Uterus (tissue), 4 donors: ENCODE data around the gene PPM1A. TPM values are rescaled to one million over a fixed set of nuclear protein-coding genes. Genes with fewer than 3 reads are reported as not detected.

Experiments used
- DNase-seq, 2 donors: peaks; one replicate each; pipeline ENCODE4 v3.0.0-alpha.2; 2019 to 2020
- H3K27ac ChIP-seq, 2 donors: fragments of 200-600 bp; sonication (generic); 1 replicate in 1 of 2; 2 replicates in 1 of 2; pipeline ENCODE4 v1.5.1; 2016 to 2018
- H3K27me3 ChIP-seq, 2 donors: fragments of 200-600 bp; sonication (generic); one replicate each; pipeline ENCODE4 v1.5.1; 2018 to 2019; ENCODE audit warnings: control low read depth in 1 of 2
- H3K36me3 ChIP-seq, 2 donors: fragments of 200-600 bp; sonication (generic); one replicate each; pipeline ENCODE4 v1.5.1; 2019; ENCODE audit warnings: control low read depth in 1 of 2
- H3K4me1 ChIP-seq, 2 donors: fragments of 200-600 bp; sonication (generic); one replicate each; pipeline ENCODE4 v1.5.1; 2018 to 2019; ENCODE audit warnings: control low read depth in 1 of 2
- H3K4me3 ChIP-seq, 2 donors: fragments of 200-600 bp; sonication (generic); 1 replicate in 1 of 2; 2 replicates in 1 of 2; pipeline ENCODE4 v1.5.1; 2018 to 2019; ENCODE audit warnings: mild to moderate bottlenecking in 1 of 2
- H3K9me3 ChIP-seq, 2 donors: fragments of 200-600 bp; sonication (generic); one replicate each; pipeline ENCODE4 v1.5.1; 2019; ENCODE audit warnings: control low read depth in 1 of 2
- POLR2A ChIP-seq, 2 donors: fragments of 450-650 bp; IDR thresholded peaks; one replicate each; pipeline ENCODE4 v1.6.1; 2016; ENCODE audit warnings: antibody characterized with exemption in 2 of 2, mild to moderate bottlenecking in 1 of 2, moderate library complexity in 1 of 2
- intact Hi-C: fragments of 100-400 bp; cut with DNase I; formaldehyde crosslinking; loops from one replicate; pipeline ENCODE4 v1.15.1; 2023; ENCODE audit warnings: low total_unique reads
- total RNA-seq, 4 donors: library from RNA; depleted of rRNA in 3 of 4; stranded (reverse); fragments of >200 nt in 3 of 4; gene quantifications; one replicate each; pipeline versions ENCODE4 v1.1.0 to v1.2.4, GENCODE V29; 2014 to 2023
- TF ChIP-seq, protein P1 (sequence below), 4 experiments: fragments of 200-600 bp in 2 of 4; fragments of 450-650 bp in 2 of 4; sonication (generic) in 2 of 4; IDR thresholded peaks; one replicate each; pipeline ENCODE4 v1.5.1; 2016 to 2019; ENCODE audit warnings: antibody characterized with exemption in 4 of 4, mild to moderate bottlenecking in 2 of 4, moderate library complexity in 1 of 4
- donor health status: DM: yes; HTN: yes; CAD: no.

The PPM1A gene
- total RNA-seq, 4 donors from 2014 or later, result 32.0 to 77.1 (median 52.8) TPM

- intact Hi-C loops, result no loop called here
- Histone ChIP-seq H3K27me3 (no peaks in the 10 kb centered on the region), H3K27ac (no peak overlapping the region), H3K4me3 (no peak overlapping the region), H3K36me3 (no peaks in the 10 kb centered on the region), H3K4me1 (no peaks in the 10 kb centered on the region), H3K9me3 (no peaks in the 10 kb centered on the region)
- no peak for DNase-seq
- TF ChIP-seq, protein P1, sequence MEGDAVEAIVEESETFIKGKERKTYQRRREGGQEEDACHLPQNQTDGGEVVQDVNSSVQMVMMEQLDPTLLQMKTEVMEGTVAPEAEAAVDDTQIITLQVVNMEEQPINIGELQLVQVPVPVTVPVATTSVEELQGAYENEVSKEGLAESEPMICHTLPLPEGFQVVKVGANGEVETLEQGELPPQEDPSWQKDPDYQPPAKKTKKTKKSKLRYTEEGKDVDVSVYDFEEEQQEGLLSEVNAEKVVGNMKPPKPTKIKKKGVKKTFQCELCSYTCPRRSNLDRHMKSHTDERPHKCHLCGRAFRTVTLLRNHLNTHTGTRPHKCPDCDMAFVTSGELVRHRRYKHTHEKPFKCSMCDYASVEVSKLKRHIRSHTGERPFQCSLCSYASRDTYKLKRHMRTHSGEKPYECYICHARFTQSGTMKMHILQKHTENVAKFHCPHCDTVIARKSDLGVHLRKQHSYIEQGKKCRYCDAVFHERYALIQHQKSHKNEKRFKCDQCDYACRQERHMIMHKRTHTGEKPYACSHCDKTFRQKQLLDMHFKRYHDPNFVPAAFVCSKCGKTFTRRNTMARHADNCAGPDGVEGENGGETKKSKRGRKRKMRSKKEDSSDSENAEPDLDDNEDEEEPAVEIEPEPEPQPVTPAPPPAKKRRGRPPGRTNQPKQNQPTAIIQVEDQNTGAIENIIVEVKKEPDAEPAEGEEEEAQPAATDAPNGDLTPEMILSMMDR (IDR thresholded peaks at IDR 0.05), result no peak
- TF ChIP-seq POLR2A (IDR thresholded peaks at IDR 0.05), result no peak
Measured at GRCh38 chr14:60206249-60206670, 42.8 kb upstream of the PPM1A start.

DNA sequence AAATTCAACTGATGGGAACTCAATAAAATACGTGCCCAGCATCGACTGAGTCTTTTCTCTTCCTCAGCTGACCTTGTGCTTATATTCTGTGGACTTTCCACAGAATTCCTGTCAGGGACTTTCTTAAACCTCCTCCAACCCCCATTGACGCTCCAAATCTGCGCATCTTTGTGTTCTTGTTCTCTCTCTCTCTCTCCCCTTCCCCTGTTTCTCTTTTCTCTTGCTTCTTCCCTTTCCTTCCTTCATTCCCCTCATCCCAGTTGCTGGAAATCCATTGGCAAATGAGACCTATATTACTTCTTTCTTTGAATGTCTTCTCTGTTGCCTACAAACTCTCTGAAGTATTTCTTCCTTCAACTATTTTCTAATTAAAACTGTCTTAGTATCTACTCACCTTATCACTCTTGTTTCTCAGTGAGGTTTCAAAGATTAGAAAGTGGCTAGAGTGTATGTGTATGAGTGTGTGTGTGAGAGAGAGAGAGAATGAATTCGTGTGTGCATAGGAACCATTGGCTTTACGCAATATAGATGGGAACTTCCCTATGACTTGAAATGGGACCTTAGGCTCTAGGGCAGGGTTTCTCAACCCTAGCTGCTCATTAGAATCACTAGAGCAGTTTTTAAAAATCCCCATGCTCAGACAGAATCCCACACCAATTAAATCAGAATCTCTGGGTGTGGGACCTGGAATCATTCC, 42.0 kb upstream of the PPM1A start:
- TF ChIP-seq, protein P1 (IDR thresholded peaks at IDR 0.05), result no peak
- no peak for TF ChIP-seq POLR2A (IDR thresholded peaks at IDR 0.05)
- DNase-seq, result no peak
- no peaks in the 10 kb centered on the region for H3K36me3 ChIP-seq

GRCh38 chr14:60210703-60211102, 38.3 kb upstream of the PPM1A start:
- H3K4me3 ChIP-seq, result no peak overlapping the region
- no peak for DNase-seq
- H3K4me1 ChIP-seq, result no peaks in the 10 kb centered on the region
- no peaks in the 10 kb centered on the region for H3K27me3 ChIP-seq
- no peaks in the 10 kb centered on the region for H3K36me3 ChIP-seq
- intact Hi-C loops, result no loop called here
- no peak overlapping the region for H3K27ac ChIP-seq
- no peak for TF ChIP-seq POLR2A (IDR thresholded peaks at IDR 0.05)
- TF ChIP-seq, protein P1 (IDR thresholded peaks at IDR 0.05), result no peak
- H3K9me3 ChIP-seq, result no peaks in the 10 kb centered on the region

More for the DNA sequence above, 42.0 kb upstream of the PPM1A start:
- no peaks in the 10 kb centered on the region for H3K4me1 ChIP-seq
- H3K27ac ChIP-seq, result no peak overlapping the region
- no peak overlapping the region for H3K4me3 ChIP-seq
- intact Hi-C loops, result no loop called here
- no peaks in the 10 kb centered on the region for H3K27me3 ChIP-seq
- H3K9me3 ChIP-seq, result no peaks in the 10 kb centered on the region

GRCh38 chr14:60211153-60211552, 37.9 kb upstream of the PPM1A start:
- Histone ChIP-seq H3K4me1 (peaks cover 0 to 3% of the 10 kb centered on the region in 2 donors), H3K9me3 (no peaks in the 10 kb centered on the region), H3K27me3 (no peaks in the 10 kb centered on the region), H3K4me3 (no peak overlapping the region), H3K36me3 (no peaks in the 10 kb centered on the region), H3K27ac (no peak overlapping the region)
- TF ChIP-seq, protein P1 (IDR thresholded peaks at IDR 0.05), result no peak
- TF ChIP-seq POLR2A (IDR thresholded peaks at IDR 0.05), result no peak
- DNase-seq, result no peak
- intact Hi-C loops, result no loop called here

DNA sequence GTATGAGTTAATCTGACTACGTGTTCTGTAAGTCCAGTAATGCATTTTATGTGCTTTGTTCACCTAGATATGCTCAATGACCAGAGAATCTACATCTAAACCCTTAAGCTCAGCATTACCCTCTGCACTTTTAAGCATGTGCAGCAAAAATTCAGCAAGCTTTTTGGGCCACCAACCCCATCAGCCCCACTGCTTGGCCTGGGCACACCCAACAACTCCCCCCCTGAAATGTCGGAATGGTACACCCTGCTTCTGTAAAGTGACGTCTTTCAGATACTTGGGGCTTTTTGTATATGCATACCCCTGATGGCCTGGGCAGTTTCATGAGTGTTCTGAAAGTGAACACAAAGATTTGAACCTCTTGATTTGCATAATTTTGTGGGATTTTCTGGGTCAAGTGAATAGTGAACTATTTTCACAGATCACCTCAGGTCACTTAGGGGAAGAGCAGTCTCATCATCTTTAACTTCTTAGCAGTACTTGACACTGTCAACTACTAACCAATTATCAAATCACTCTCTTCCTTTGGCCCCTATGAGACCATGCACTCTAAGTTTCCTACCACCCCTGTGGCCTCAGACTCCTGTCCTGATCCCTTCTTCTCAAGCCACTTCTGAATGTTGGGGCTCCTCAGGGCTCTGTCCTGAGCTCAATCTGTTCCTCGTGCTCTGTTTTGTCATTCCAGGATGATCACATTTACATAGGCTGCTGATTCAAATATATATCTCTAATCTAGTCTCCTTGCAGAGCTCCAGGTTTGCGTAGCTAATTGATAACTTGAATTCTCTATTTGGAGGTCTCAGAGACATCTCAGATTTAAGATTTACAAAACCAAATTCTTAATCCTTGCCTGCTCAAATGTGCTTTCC, 36.3 kb upstream of the PPM1A start:
- no peaks in the 10 kb centered on the region for H3K27me3 ChIP-seq
- H3K9me3 ChIP-seq, result no peaks in the 10 kb centered on the region
- intact Hi-C loops, result no loop called here
- no peak for TF ChIP-seq POLR2A (IDR thresholded peaks at IDR 0.05)
- TF ChIP-seq, protein P1 (IDR thresholded peaks at IDR 0.05), result no peak
- DNase-seq, result no peak
- no peak overlapping the region for H3K4me3 ChIP-seq
- H3K27ac ChIP-seq, result no peak overlapping the region
- no peaks in the 10 kb centered on the region for H3K36me3 ChIP-seq
- H3K4me1 ChIP-seq, result peaks cover 0 to 4% of the 10 kb centered on the region in 2 donors
